Loucy (cell line): ENCODE results near the gene AGRN.

Source experiments
- CTCF ChIP-seq: fragments of 200-600 bp; sonication (generic); conservative IDR thresholded peaks from 2 replicates; pipeline ENCODE4 v1.5.1; 2014; ENCODE audit warnings: mild to moderate bottlenecking, antibody characterized with exemption, low read length
- EZH2phosphoT487 ChIP-seq: fragments of 200-600 bp; IDR thresholded peaks from 2 replicates; pipeline ENCODE4 v1.6.1; 2018; ENCODE audit warnings: antibody characterized with exemption, mild to moderate bottlenecking, moderate library complexity, borderline replicate concordance

- TF ChIP-seq CTCF: no peak
- no peak for TF ChIP-seq EZH2phosphoT487
Measured at GRCh38 chr1:1090424-1091343, 70.8 kb downstream of the AGRN start.
